Caco-2 (cell line): ENCODE measurements around the gene FAM3C. TPM values are rescaled to one million over a fixed set of nuclear protein-coding genes. Genes with fewer than 3 reads are reported as not detected.

Experiments used
- BruUV-seq: library from RNA; stranded (reverse); fragments of 400-500 nt; replicated peaks from 2 replicates; lab custom pipeline; 2021; lab: Mats Ljungman, UMichigan
- CTCF ChIA-PET: fragments of 300-600 bp; sonication (Branson Sonifier 250); formaldehyde crosslinking; loops from one replicate; lab custom pipeline; 2022; ENCODE audit warnings: antibody characterized with exemption; lab: Charles Lee
- POLR2A ChIA-PET: fragments of 300-600 bp; sonication (Branson Sonifier 250); formaldehyde crosslinking; loops from one replicate; lab custom pipeline; 2022; ENCODE audit warnings: antibody characterized with exemption; lab: Charles Lee
- DNase-seq, 2 experiments: peaks; one replicate each; pipeline versions ENCODE4 v3.0.0 to v3.0.0-alpha.2; 2020 to 2022
- H3K27me3 ChIP-seq: replicated peaks from 2 replicates; pipeline ENCODE4 v1.6.0; 2011; ENCODE audit warnings: low read length; ENCODE audit not compliant: control insufficient read depth, insufficient read depth
- H3K36me3 ChIP-seq: 2 replicates; pipeline ENCODE4 v1.5.1; 2011; ENCODE audit warnings: low read length; ENCODE audit not compliant: control insufficient read depth, insufficient read depth
- H3K4me1 ChIP-seq: fragments of 250-450 bp; sonication (Bioruptor Pico); 2 replicates; pipeline ENCODE4 v1.5.1; 2020; ENCODE audit warnings: mild to moderate bottlenecking
- H3K4me3 ChIP-seq: 2 replicates; pipeline ENCODE4 v1.5.1; 2011; ENCODE audit warnings: low read depth, mild to moderate bottlenecking, control low read depth, low read length
- H3K9me3 ChIP-seq: fragments of 250-450 bp; sonication (Bioruptor Pico); 2 replicates; pipeline ENCODE4 v1.5.1; 2020; ENCODE audit warnings: mild to moderate bottlenecking, moderate library complexity
- H3K27ac Mint-ChIP-seq: one replicate; pipeline ENCODE4 v1.8.0; 2022; ENCODE audit warnings: mixed read lengths; ENCODE audit not compliant: unreplicated experiment
- H3K27me3 Mint-ChIP-seq: one replicate; pipeline ENCODE4 v1.8.0; 2022; ENCODE audit warnings: mixed read lengths; ENCODE audit not compliant: insufficient read depth, unreplicated experiment
- H3K36me3 Mint-ChIP-seq: one replicate; pipeline ENCODE4 v1.8.0; 2022; ENCODE audit warnings: mild to moderate bottlenecking, mixed read lengths; ENCODE audit not compliant: insufficient read depth, unreplicated experiment
- H3K4me1 Mint-ChIP-seq: one replicate; pipeline ENCODE4 v1.8.0; 2022; ENCODE audit warnings: low read depth, mixed read lengths; ENCODE audit not compliant: unreplicated experiment
- H3K4me3 Mint-ChIP-seq: one replicate; pipeline ENCODE4 v1.8.0; 2022; ENCODE audit warnings: mild to moderate bottlenecking, moderate library complexity, mixed read lengths; ENCODE audit not compliant: unreplicated experiment
- H3K9me3 Mint-ChIP-seq: one replicate; pipeline ENCODE4 v1.8.0; 2022; ENCODE audit warnings: mixed read lengths; ENCODE audit not compliant: unreplicated experiment
- CTCF ChIP-seq, 2 experiments: fragments of 200-600 bp in 1 of 2; IDR thresholded peaks; 1 replicate in 1 of 2; 2 replicates in 1 of 2; pipeline versions ENCODE4 v1.5.1 to v1.8.0; 2011 to 2022; ENCODE audit warnings: antibody characterized with exemption in 1 of 2, control low read depth in 1 of 2, inconsistent platforms in 1 of 2, low read depth in 1 of 2, low read length in 1 of 2, mild to moderate bottlenecking in 1 of 2, moderate library complexity in 1 of 2; ENCODE audit not compliant: insufficient read depth in 1 of 2, severe bottlenecking in 1 of 2, unreplicated experiment in 1 of 2
- intact Hi-C: fragments of 100-400 bp; cut with micrococcal nuclease; formaldehyde crosslinking; loops from one replicate; pipeline ENCODE4 v1.10.0; 2022; ENCODE audit not compliant: unreplicated experiment
- total RNA-seq: library from RNA; stranded (reverse); gene quantifications from 2 replicates; pipeline ENCODE4 v1.2.3, GENCODE V29; 2022

Gene FAM3C
- total RNA-seq, 1 experiment from 2014 or later = 40.5 TPM

- DNase-seq = no peak
- CTCF ChIA-PET = interaction anchor here (0.6 to 1.0 kb wide), 2 partner anchors 163 to 664 kb away, joined by 3 read pairs; no protein-coding TSS in a partner anchor
- H3K4me1 ChIP-seq = 0 out of 2 replicates have a peak, but pooled peaks cover 5% of the 10 kb centered on the region
- H3K4me3 ChIP-seq = peak overlapping the region; percentile 18
- H3K36me3 ChIP-seq = no peaks in the 10 kb centered on the region
- H3K9me3 Mint-ChIP-seq = no peaks in the 10 kb centered on the region
- POLR2A ChIA-PET = no interaction called here
- no peaks in the 10 kb centered on the region for H3K9me3 ChIP-seq
- no peak for TF ChIP-seq CTCF (IDR thresholded peaks at IDR 0.05; ENCODE audit: insufficient read depth in 1 of 2, low read depth in 1 of 2, low read length in 1 of 2, severe bottlenecking in 1 of 2, unreplicated experiment in 1 of 2)
- H3K27me3 ChIP-seq = peaks cover 4% of the 10 kb centered on the region; the same call in 1 of the 2 replicates
- peaks cover 5% of the 10 kb centered on the region for H3K4me1 Mint-ChIP-seq
- H3K36me3 Mint-ChIP-seq = no peaks in the 10 kb centered on the region
- BruUV-seq = no TSS peak
- H3K27ac Mint-ChIP-seq = no peak overlapping the region
- H3K27me3 Mint-ChIP-seq = peaks cover 32% of the 10 kb centered on the region
- intact Hi-C loops = no loop called here
- H3K4me3 Mint-ChIP-seq = peak overlapping the region; percentile 73
These were observed 65.9 kb downstream of the FAM3C start for GRCh38 chr7:121330053-121330833.

GRCh38 chr7:121329191-121330052 is 66.7 kb downstream of the FAM3C start:
- no TSS peak for BruUV-seq
- 0 out of 2 replicates have a peak, but pooled peaks cover 5% of the 10 kb centered on the region for H3K4me1 ChIP-seq
- H3K9me3 ChIP-seq = no peaks in the 10 kb centered on the region
- ChIA-PET CTCF (interaction anchor here (1.0 kb wide), 1 partner anchor 665 kb away, joined by 3 read pairs; no protein-coding TSS in a partner anchor), POLR2A (no interaction called here)
- no peak for TF ChIP-seq CTCF (IDR thresholded peaks at IDR 0.05; ENCODE audit: insufficient read depth in 1 of 2, low read depth in 1 of 2, low read length in 1 of 2, severe bottlenecking in 1 of 2, unreplicated experiment in 1 of 2)
- no peak overlapping the region; the same call in 1 of the 2 replicates for H3K4me3 ChIP-seq
- H3K27me3 Mint-ChIP-seq = peaks cover 34% of the 10 kb centered on the region
- 0 out of 2 replicates have a peak, but pooled peaks cover 4% of the 10 kb centered on the region for H3K27me3 ChIP-seq
- no peaks in the 10 kb centered on the region for H3K9me3 Mint-ChIP-seq
- intact Hi-C loops = no loop called here
- H3K36me3 ChIP-seq = no peaks in the 10 kb centered on the region
- DNase-seq = peak in 1 of 2 experiments; percentile 16
- H3K4me3 Mint-ChIP-seq = peak overlapping the region; percentile 73
- H3K4me1 Mint-ChIP-seq = peaks cover 5% of the 10 kb centered on the region
- no peak overlapping the region for H3K27ac Mint-ChIP-seq
- no peaks in the 10 kb centered on the region for H3K36me3 Mint-ChIP-seq
